HepG2 (cell line): ENCODE measurements around the gene CNOT1. TPM values are rescaled to one million over a fixed set of nuclear protein-coding genes. Genes with fewer than 3 reads are reported as not detected.

Source experiments
- ARID4A ChIP-seq: sonication (generic); formaldehyde crosslinking; IDR thresholded peaks from 2 replicates; pipeline ENCODE4 v1.5.0; 2020; ENCODE audit warnings: mild to moderate bottlenecking, missing genetic modification reagents, borderline replicate concordance
- CC2D1A ChIP-seq: sonication (generic); formaldehyde crosslinking; IDR thresholded peaks from 2 replicates; pipeline ENCODE4 v1.8.1; 2023; ENCODE audit warnings: mild to moderate bottlenecking, missing genetic modification reagents
- CSRNP1 ChIP-seq: sonication (generic); formaldehyde crosslinking; IDR thresholded peaks from 2 replicates; pipeline ENCODE4 v1.8.1; 2023; ENCODE audit warnings: mild to moderate bottlenecking, missing genetic modification reagents
- E2F5 ChIP-seq: sonication (generic); formaldehyde crosslinking; conservative IDR thresholded peaks from 2 replicates; pipeline ENCODE4 v1.4.0; 2020; ENCODE audit warnings: missing genetic modification reagents
- FOXO4 ChIP-seq: sonication (generic); formaldehyde crosslinking; conservative IDR thresholded peaks from 2 replicates; pipeline ENCODE4 v1.8.1; 2023; ENCODE audit warnings: missing genetic modification reagents
- HDAC2 ChIP-seq: sonication (generic); formaldehyde crosslinking; IDR thresholded peaks from 2 replicates; pipeline ENCODE4 v1.4.0; 2020; ENCODE audit warnings: missing genetic modification reagents
- KDM2A ChIP-seq: sonication (generic); formaldehyde crosslinking; IDR thresholded peaks from 2 replicates; pipeline ENCODE4 v1.4.0; 2020; ENCODE audit warnings: low read depth, missing genetic modification reagents, borderline replicate concordance
- MNT ChIP-seq: fragments of 450-650 bp; IDR thresholded peaks from 2 replicates; pipeline ENCODE4 v1.6.1; 2016
- NCOA5 ChIP-seq: sonication (generic); formaldehyde crosslinking; IDR thresholded peaks from 2 replicates; pipeline ENCODE4 v1.4.0; 2020; ENCODE audit warnings: missing genetic modification reagents
- PRPF4 ChIP-seq: fragments of 200-400 bp; formaldehyde crosslinking; IDR thresholded peaks from 2 replicates; pipeline ENCODE4 v1.6.1; 2016; ENCODE audit warnings: low read length, low read depth; ENCODE audit not compliant: poor library complexity, severe bottlenecking
- SRY ChIP-seq: sonication (generic); formaldehyde crosslinking; IDR thresholded peaks from 2 replicates; pipeline ENCODE4 v1.8.0; 2022; ENCODE audit warnings: mild to moderate bottlenecking, missing genetic modification reagents
- ZFP91 ChIP-seq: sonication (generic); formaldehyde crosslinking; IDR thresholded peaks from 2 replicates; pipeline ENCODE4 v1.9.0; 2022; ENCODE audit warnings: missing genetic modification reagents, mild to moderate bottlenecking, borderline replicate concordance
- ZFY ChIP-seq: sonication (generic); formaldehyde crosslinking; IDR thresholded peaks from 2 replicates; pipeline ENCODE4 v1.4.0; 2020; ENCODE audit warnings: missing genetic modification reagents
- ZNF225 ChIP-seq: sonication (generic); formaldehyde crosslinking; IDR thresholded peaks from 2 replicates; pipeline ENCODE4 v1.4.0; 2020; ENCODE audit warnings: mild to moderate bottlenecking, missing genetic modification reagents
- ZNF335 ChIP-seq: sonication (generic); formaldehyde crosslinking; IDR thresholded peaks from 2 replicates; pipeline ENCODE4 v1.4.0; 2020; ENCODE audit warnings: missing genetic modification reagents
- ZNF605 ChIP-seq: sonication (generic); formaldehyde crosslinking; IDR thresholded peaks from 2 replicates; pipeline ENCODE4 v1.8.0; 2022; ENCODE audit warnings: mild to moderate bottlenecking, missing genetic modification reagents
- polyA plus RNA-seq, 8 experiments: library from polyadenylated mRNA; depleted of rRNA in 3 of 8; stranded (reverse) in 7 of 8; unstranded in 1 of 8; fragments of >200 nt; fragmentation: Illumina TruSeq in 4 of 8; extraction: Trizol in 4 of 8; gene quantifications; 2 replicates each; pipeline versions ENCODE4 v1.2.1 to v1.2.3, GENCODE V29; 2011 to 2016; ENCODE audit warnings: low read depth in 4 of 8, missing spikeins in 1 of 8, mixed read lengths in 1 of 8; ENCODE audit not compliant: insufficient read depth in 1 of 8
- total RNA-seq, 5 experiments: library from RNA; depleted of rRNA; stranded (reverse); fragments of >200 nt; fragmentation: Illumina TruSeq; extraction: Trizol; gene quantifications; 2 replicates each; pipeline ENCODE4 v1.2.3, GENCODE V29; 2016; ENCODE audit warnings: low read depth in 1 of 5

CNOT1 gene
- total and polyA plus RNA-seq, 2 of the 13 experiments (the other 11 are each of a cell fraction or from before 2014, with no cell fraction given) = 188 to 232 TPM

GRCh38 chr16:58487566-58488351 is 141.9 kb downstream of the CNOT1 start (continued):
- TF ChIP-seq PRPF4 (no peak), CSRNP1 (no peak), MNT (peak; percentile 85), ZFY (CRISPR knock-in tag) (peak; percentile 25; the same call in 1 of the 2 replicates), NCOA5 (CRISPR knock-in tag) (no peak), ZNF225 (CRISPR knock-in tag) (no peak), ZNF605 (peak; percentile 31; the same call in 1 of the 2 replicates), CC2D1A (CRISPR knock-in tag) (no peak), KDM2A (CRISPR knock-in tag) (peak; percentile 75), SRY (CRISPR knock-in tag) (0 out of 2 replicates have a peak, but pooled peaks have one; percentile 40), HDAC2 (CRISPR knock-in tag) (0 out of 2 replicates have a peak, but pooled peaks have one; percentile 10), ZNF335 (CRISPR knock-in tag) (no peak), E2F5 (CRISPR knock-in tag) (no peak), ZFP91 (CRISPR knock-in tag) (peak; percentile 91), ARID4A (CRISPR knock-in tag) (peak; percentile 22; the same call in 1 of the 2 replicates), FOXO4 (CRISPR knock-in tag) (no peak)
